Pancreas (tissue), 10 donors: ENCODE data around the gene BACH2. TPM values are rescaled to one million over a fixed set of nuclear protein-coding genes. Genes with fewer than 3 reads are reported as not detected.

Source experiments
- ATAC-seq, 4 donors: fragments of 200-7000 bp; cut with Tn5 transposase; one replicate each; pipeline versions ENCODE4 v1.8.0 to v1.9.1; 2020; ENCODE audit warnings: mild to moderate bottlenecking in 4 of 4, moderate library complexity in 4 of 4
- DNase-seq, 6 donors: peaks; one replicate each; pipeline ENCODE4 v3.0.0-alpha.2; 2020
- FAIRE-seq: peaks from 2 replicates; lab custom pipeline; 2012; peaks lifted over from hg19 to GRCh38; lab: Jason Lieb, UNC
- H3K27ac ChIP-seq, 4 donors: fragments of 200-600 bp; sonication (generic); 1 replicate in 3 of 4; 2 replicates in 1 of 4; pipeline versions ENCODE4 v1.5.0 to v1.8.0; 2020
- H3K27me3 ChIP-seq, 4 donors: fragments of 200-600 bp; one replicate each; pipeline ENCODE4 v1.8.0; 2021
- H3K36me3 ChIP-seq, 3 donors: fragments of 200-600 bp; sonication (generic) in 1 of 3; one replicate each; pipeline versions ENCODE4 v1.5.0 to v1.8.0; 2020 to 2021
- H3K4me1 ChIP-seq, 3 donors: fragments of 200-600 bp; one replicate each; pipeline ENCODE4 v1.8.0; 2021
- H3K4me3 ChIP-seq, 4 donors: fragments of 200-600 bp; sonication (generic) in 2 of 4; one replicate each; pipeline versions ENCODE4 v1.5.0 to v1.8.0; 2020 to 2021
- H3K9me3 ChIP-seq, 4 donors: fragments of 200-600 bp; one replicate each; pipeline ENCODE4 v1.8.0; 2021
- CTCF ChIP-seq, 4 donors: fragments of 200-600 bp; sonication (generic) in 3 of 4; IDR thresholded peaks; one replicate each; pipeline versions ENCODE4 v1.5.0 to v1.8.0; 2021; ENCODE audit warnings: antibody characterized with exemption in 4 of 4
- WGBS, 2 donors: extraction: QIAGEN DNeasy Blood & Tissue Kit; methylation state at CpG; one replicate each; pipeline ENCODE4 v1.1.7; 2013; 5-methylcytosine and 5-hydroxymethylcytosine counted together
- intact Hi-C, 3 donors: fragments of 100-400 bp; cut with DNase I; formaldehyde crosslinking; loops; one replicate each; pipeline versions ENCODE4 v1.11.1 to v1.14.2; 2022
- polyA plus RNA-seq, 2 donors: library from polyadenylated mRNA; stranded (reverse); fragments of 200-250 nt; gene quantifications; one replicate each; pipeline ENCODE4 v1.2.3, GENCODE V29; 2013
- total RNA-seq, 6 donors: library from RNA; stranded (reverse); fragmentation: NEBNext Ultra II Directional in 4 of 6; extraction: Animal tissue kit (Norgen Biotek cat#: 25700) in 4 of 6; gene quantifications; one replicate each; pipeline versions ENCODE4 v1.2.1 to v1.2.4, GENCODE V29; 2021 to 2023
- donor health status: healthy with polysubstance abuse.
- donor health status: DM: no; HTN: no; CAD: no; lungs with moderate emphysema.
- donor health status: DM: no; HTN: no; CAD: no.
- donor health status: control.
- donor health status: control.
- donor health status: Bipolar disorder and iron deficiency.
- donor health status: DM: yes; HTN: yes; CAD: no.
- donor health status: DM: no; HTN: no; CAD: no.
- donor health status: DM: no; HTN: no; CAD: no.
- donor health status: DM: yes; HTN: yes; CAD: no.

Gene BACH2
- total and polyA plus RNA-seq, 8 donors: 0.61 to 8.0 (median 4.9) TPM

GRCh38 chr6:90146024-90146423 lies 150.6 kb downstream of the BACH2 start:
- intact Hi-C loops: no loop called here
- ATAC-seq: no peak
- peaks cover 0 to 3% (median 0%) of the 10 kb centered on the region in 3 donors for H3K4me1 ChIP-seq
- no peak for FAIRE-seq
- no peak for DNase-seq
- H3K27me3 ChIP-seq: no peaks in the 10 kb centered on the region
- no peak overlapping the region for H3K4me3 ChIP-seq
- WGBS, 2 donors: 83 to 85% methylated on average over 4 of the region's 4 CpGs
- no peaks in the 10 kb centered on the region for H3K9me3 ChIP-seq
- no peak overlapping the region for H3K27ac ChIP-seq
- no peak for TF ChIP-seq CTCF (IDR thresholded peaks at IDR 0.05)
- no peaks in the 10 kb centered on the region for H3K36me3 ChIP-seq

GRCh38 chr6:90144928-90145555 lies 151.6 kb downstream of the BACH2 start:
- no peaks in the 10 kb centered on the region for H3K9me3 ChIP-seq
- H3K4me1 ChIP-seq: peaks cover 0 to 3% (median 0%) of the 10 kb centered on the region in 3 donors
- FAIRE-seq (no peak), ATAC-seq (no peak), DNase-seq (no peak)
- WGBS, 2 donors: 91 to 97% methylated on average over 3 of the region's 3 CpGs
- H3K36me3 ChIP-seq: no peaks in the 10 kb centered on the region
- no peak for TF ChIP-seq CTCF (IDR thresholded peaks at IDR 0.05)
- no peaks in the 10 kb centered on the region for H3K27me3 ChIP-seq
- no peak overlapping the region for H3K27ac ChIP-seq
- intact Hi-C loops: no loop called here
- H3K4me3 ChIP-seq: no peak overlapping the region

- Histone ChIP-seq H3K4me1 (peaks cover 0 to 3% (median 0%) of the 10 kb centered on the region in 3 donors), H3K36me3 (no peaks in the 10 kb centered on the region), H3K4me3 (no peak overlapping the region), H3K9me3 (no peaks in the 10 kb centered on the region), H3K27me3 (no peaks in the 10 kb centered on the region), H3K27ac (no peak overlapping the region)
- FAIRE-seq: no peak
- no peak for TF ChIP-seq CTCF (IDR thresholded peaks at IDR 0.05)
- 60 to 72% methylated on average over 3 of the region's 3 CpGs for WGBS, 2 donors
- peak in 2 of 4 donors; percentile 18 to 41 for ATAC-seq
- no peak for DNase-seq
- intact Hi-C loops: no loop called here
Observed at GRCh38 chr6:90144396-90144795, 152.2 kb downstream of the BACH2 start.

GRCh38 chr6:90140683-90141082 lies 156.0 kb downstream of the BACH2 start:
- FAIRE-seq (no peak), DNase-seq (no peak)

More at GRCh38 chr6:90140683-90141082, 156.0 kb downstream of the BACH2 start:
- no peak overlapping the region for H3K4me3 ChIP-seq
- no peaks in the 10 kb centered on the region for H3K9me3 ChIP-seq
- WGBS, 2 donors: 97 to 99% methylated on average over 1 of the region's 1 CpG
- H3K4me1 ChIP-seq: peaks cover 0 to 3% (median 0%) of the 10 kb centered on the region in 3 donors
- no peak overlapping the region for H3K27ac ChIP-seq
- H3K36me3 ChIP-seq: no peaks in the 10 kb centered on the region
- no peaks in the 10 kb centered on the region for H3K27me3 ChIP-seq
- no peak for TF ChIP-seq CTCF (IDR thresholded peaks at IDR 0.05)
- intact Hi-C loops: no loop called here
- ATAC-seq: no peak
